Activated CD4-positive, CD25-positive, alpha-beta regulatory T cell treated with anti-CD3 and anti-CD28 coated beads, Interleukin-2, amount 50 U/mL, for 24 hours (primary cell): ENCODE results near the gene PDE1C.

ENCODE experiments used
- ATAC-seq, 2 donors: fragments of 150-1000 bp; cut with Tn5 transposase; one replicate each; pipeline ENCODE4 v1.10.0; 2021; ENCODE audit warnings: mild to moderate bottlenecking in 1 of 2, moderate library complexity in 1 of 2

Gene PDE1C

DNA sequence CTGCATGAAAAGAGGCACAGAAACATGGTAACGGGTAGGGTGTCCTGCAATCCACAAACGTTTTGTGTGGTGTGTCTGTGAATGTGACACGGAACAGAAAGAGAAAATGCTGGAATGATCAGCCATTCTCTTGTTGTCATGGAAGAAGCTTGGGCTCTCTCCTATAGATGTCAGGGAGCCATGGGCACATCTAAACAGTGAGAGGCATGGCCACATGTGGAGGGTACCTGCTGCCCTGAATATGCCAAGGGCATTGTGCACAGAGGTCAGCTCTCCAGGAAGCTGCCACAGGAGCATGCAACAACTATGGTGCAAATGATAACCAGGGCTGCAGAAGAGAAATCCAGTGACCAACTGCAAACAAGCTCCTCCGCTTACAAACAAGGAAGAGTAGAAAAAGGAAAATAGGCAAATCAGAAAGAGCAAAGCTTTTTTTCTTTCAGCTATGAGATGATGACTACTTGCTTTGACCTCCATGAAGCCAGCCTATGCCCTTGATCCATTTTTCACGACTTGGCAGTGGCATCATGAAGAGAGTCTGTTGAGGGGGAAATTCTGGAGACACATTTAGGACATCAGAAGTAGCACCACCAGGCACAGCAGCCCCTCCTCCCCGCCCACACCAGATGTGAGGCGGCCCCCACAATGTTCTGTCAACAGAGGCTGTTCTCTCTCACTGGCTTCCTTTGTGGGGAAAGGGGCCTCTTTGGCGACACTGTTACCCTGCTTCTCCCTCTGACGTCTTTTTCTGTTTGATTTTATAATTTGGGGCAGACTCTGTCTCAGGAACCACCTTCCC lies 4.8 kb upstream of the PDE1C start:
- no peak for ATAC-seq

DNA sequence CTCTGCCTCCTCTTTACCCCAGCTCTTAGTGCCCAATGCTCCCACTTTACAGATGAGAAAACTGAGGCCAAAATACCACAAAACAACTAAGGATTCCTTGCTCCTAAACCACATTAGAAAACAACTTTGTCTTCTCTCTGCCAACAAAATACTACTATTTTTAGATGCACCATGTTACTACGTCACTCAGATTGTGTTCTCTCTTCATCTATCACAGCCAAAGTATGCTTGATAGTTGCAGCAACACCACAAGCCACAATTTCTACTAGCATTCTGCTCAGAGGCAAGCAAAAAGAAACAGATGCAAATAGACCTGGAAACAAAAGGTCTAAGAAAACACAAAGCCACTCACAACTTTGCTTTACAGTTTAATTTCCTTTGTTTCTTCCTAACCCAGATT lies 3.3 kb upstream of the PDE1C start:
- ATAC-seq, result no peak

DNA sequence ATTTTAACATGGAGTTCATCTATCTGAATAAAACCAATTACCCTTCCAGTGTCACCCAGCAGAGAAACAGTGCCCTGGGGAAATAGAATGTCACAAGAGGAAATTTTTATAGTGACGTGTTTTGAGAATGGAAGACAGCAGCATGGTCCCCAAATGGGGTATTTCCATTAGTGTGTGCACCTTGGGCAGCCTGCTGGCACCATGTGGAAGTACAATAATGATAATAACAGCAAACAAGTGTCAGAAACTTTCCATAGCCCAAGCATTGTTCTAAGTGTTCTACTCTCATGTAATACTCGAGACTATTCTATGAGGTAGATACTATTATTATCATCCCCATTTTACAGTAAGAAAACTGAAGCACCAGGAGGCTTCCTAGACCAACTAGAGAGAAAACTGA lies 2.2 kb upstream of the PDE1C start:
- ATAC-seq, result no peak

DNA sequence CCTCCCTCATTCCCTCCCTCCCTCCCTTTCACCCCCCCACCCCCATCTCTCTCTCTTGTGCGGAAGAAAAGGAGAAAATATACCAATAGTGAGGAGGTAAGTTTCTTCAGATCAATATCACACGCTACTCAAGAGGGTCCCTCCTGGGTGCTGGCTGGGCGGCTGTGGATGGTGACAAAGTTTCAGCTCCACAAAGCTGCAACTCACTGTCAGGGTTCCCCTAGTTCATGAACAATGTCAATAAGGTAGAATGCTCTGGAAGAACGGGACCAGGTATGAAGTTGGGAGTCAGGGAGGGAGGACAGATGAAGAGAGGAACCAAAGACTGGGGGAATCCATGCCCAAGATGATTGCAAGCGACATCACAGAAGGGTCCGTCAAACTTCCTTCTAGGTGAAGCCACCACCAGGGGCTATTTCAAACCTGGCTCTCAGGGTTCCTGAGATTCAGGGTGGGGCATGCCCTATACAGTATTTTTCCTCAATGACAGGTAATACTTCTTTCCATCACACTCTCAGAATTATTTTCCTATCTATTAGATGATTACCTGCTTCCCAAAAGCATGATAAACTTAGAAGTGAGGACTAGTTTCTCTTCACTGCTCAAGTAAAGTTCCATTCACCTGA lies 1.4 kb upstream of the PDE1C start:
- ATAC-seq, result no peak

DNA sequence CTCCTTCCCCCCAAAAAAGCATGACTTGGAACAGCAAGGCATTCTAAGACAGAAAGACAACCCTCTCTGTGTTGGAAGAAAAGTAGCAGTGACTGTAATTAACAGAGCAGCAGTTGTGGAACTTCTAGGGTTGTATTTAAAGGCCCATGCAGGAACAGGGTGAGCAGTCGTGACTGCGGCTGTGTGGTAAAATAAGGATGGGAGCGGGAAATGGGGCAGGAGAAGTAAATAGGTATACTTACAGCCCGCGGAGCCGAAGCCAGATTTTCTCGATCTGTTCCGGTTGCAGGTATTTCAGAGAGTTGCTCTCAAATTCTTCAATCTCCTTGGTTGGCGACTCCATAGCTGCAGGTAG lies 179 bp downstream of the PDE1C start:
- ATAC-seq, result no peak

DNA sequence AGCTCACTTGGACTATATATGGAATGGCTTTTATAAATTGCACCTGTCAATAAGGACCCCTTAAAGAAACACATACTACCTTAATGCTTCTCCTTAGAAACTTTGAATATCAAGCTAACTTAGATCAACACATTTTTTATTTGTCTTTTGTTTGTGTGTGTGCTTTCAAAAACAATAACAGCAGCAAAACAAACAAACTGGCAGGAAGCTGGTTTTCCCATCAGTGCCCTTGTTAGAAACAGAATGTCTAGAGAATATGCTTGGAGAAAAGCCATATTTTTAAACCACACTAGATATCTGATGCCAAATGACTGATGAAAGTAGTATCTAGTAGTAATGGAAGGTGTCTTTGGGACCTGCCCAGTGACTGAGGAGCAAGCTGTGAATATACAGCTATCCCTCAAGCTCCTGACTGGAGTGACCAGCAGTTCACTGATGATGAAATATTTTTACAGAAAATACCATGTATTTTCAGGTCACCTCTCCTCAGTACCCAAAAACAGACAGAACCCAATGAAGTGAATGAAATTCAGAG lies 1.0 kb downstream of the PDE1C start:
- no peak for ATAC-seq

DNA sequence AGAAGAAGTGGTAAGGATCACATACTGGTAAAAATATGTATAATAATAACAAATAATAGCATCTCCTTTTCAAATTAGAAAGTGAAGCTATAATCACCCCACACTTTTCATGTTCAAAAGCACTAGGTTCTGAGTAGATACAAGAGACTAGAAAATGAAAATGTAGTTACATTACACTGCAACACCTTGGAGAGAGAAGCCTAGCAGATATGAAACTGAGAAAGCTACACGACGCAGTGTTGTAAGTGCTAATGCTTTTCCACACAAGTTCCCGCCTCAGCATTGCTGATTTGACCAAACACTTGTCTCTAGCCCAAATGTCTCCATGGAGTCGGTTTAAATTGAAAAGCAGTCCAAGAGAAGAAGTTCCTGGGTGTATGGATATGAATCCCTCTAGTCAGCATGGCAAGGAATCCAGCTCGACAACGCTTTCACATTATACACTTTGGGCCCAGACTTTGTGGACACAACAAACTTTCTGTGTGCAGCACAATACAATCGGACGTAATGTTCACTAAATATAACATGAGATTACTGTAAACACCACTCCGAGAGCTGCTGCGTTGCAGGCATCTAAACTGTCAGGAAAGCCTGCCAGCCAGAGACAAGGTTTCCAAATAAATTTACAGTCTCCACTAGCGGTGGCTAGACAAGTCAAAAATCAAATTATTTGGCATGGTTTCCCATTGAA lies 1.7 kb downstream of the PDE1C start:
- no peak for ATAC-seq

DNA sequence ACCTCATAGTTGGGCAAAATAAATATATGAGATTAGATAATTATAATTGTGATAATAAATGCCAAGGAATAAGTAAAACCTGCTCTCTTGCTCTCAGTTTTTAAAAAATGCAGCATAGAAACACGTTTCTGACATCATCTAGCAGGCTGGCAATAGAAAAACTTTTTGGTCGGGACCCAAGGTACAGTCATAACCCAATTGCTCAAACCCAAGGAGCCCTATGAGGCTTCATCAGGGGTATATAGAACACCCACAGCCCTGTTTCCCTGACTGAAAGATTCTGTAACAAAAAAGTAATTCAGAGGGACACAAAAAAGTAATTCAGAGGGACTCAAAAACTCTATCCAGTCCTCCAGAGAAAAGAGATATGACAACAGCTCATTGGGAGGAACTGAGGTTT lies 3.8 kb downstream of the PDE1C start:
- ATAC-seq, result no peak

DNA sequence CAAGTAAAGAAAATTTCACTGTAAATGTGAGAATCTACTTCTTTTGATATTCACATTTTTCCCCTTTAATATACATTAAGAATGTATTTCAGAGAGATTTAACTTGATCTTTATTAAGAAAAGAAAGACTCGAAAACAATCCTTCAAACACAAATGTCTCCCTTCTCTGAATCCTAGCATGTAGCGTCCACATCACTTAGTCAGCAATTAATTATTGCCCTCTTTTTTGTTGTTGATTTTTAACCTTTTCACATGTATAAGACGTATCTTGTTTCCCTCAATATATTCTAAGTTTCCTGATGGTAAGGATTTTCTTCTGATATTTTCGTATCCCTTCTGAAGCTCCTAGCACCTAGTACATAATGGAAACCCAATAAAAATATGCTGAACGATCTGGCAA lies 6.6 kb downstream of the PDE1C start:
- no peak for ATAC-seq

DNA sequence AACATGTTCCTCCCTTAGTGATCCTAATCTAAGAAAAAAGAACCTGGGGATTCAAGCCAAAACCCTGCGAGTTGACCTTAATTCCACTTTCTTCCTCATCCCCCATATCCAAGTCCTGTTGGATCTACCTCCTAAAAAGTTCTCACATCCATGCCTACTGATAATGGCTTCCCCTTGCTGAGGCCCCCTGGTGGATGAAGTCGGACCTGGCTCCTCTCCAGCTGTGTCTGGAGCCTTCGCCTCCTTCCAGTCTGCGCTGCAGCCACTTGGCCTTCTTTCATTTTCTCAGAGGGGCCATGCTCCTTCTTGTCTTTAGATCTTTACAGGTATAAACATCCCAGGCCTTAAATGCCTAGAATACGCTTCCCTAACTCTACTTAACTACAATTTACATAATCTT lies 8.1 kb downstream of the PDE1C start:
- no peak for ATAC-seq

DNA sequence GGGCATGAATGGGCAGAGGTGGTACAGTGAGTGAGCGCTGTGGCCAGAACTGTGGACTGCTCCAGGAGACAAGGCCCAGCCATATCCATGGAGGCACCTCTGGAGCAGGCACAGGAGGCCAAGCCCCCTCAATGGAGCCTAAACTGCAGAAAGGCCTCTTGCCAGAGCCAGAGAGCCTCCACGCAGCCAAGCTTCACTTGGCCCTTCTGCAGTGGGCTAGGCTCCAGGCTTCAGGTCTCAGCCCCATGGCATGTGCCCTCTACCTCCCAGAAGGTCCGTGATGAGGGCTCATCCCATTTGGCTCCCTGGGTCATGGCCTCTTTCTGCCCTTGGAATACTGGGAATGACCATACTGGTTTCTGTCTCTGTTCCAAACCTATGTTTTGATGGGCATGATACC lies 8.9 kb downstream of the PDE1C start:
- ATAC-seq, result no peak

DNA sequence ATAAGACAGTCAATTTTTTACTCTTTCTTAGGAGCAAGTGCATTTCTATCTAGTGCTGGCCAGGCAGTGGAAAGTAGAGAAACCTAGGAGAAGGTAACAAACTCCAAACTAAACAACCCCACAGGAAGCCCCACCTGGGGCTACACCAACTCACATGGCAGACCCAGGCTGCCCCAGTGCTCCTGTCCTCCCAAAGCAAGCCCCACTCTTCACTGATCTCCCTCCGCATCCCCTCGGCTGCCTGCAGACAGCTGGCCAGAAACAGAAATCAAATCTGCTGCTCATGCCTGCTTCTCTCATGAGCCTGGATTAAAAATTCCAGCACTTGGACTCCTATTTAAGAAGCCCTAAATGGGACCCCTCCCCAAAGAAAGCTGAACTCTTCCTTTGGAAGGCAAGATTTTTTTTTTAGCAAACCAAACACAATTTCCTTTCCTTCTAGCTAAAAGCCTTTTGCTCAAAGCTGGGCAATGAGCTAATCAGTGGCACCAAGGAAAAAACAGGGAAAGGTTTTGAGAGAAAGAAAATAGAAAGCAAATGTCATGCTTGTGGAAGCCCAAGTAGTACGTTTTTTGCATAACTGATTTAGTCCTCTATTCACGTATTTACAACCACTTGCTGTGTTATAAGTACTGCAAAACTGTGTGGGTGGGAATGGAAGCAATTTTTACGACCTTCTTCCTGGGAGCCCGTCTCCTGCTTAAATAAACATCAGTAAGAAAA lies 10.8 kb downstream of the PDE1C start:
- ATAC-seq, result no peak

DNA sequence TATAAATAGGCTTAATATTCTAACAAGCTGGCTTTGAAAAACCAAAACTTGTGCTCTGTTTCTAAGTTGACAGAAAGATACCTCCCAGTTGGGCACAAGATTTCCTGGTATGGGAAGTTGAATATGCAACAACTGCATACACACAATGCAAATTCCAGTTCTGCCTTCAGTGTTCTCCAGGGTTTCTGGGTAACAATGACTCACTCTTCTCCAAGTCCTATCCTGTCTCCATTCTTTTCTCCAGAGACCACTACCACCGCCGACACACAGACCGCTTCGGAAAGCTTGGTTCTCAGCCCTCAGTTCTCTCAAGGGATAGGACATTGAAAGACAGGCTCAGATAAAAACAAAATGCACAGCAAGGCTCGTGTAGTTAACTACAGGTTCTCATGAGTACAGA lies 12.2 kb downstream of the PDE1C start:
- no peak for ATAC-seq

DNA sequence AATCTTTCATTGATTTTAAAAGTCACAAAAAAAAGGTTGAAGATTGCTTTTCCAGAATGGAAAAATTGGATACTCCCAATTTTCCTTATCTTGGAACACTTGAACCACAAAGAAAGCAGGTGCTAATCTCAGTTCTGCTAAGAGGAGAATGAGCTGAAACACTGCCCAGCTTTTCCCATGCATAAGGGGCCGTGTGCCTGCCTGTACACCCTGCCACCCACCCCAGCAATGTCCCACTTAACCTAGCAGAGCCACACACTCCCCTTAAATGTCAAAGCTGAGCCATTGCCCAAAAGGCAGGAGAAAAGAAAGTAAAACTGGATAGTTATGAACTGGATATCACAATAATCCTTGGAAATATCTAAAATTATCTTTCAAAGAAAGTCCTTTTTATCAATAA lies 13.4 kb downstream of the PDE1C start:
- ATAC-seq, result no peak

DNA sequence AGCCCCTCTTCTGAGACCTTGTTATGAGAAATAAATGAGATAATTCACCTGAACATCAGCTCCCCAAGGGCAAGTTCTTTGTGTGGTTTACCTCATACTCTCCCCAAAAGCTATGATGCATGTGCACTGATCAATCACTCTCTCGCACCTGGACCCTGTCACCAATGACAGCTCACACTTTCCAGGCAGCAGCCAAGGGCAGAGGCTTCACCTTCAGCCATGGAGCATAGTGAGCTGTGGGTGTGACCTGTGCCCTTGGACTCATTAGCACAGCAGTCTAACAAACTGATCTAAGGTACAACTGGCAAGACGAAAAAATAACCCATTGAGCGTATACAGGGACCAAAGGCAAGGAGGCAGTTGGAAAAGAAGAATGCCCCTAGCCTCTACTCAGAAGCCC lies 17.0 kb downstream of the PDE1C start:
- ATAC-seq, result no peak

DNA sequence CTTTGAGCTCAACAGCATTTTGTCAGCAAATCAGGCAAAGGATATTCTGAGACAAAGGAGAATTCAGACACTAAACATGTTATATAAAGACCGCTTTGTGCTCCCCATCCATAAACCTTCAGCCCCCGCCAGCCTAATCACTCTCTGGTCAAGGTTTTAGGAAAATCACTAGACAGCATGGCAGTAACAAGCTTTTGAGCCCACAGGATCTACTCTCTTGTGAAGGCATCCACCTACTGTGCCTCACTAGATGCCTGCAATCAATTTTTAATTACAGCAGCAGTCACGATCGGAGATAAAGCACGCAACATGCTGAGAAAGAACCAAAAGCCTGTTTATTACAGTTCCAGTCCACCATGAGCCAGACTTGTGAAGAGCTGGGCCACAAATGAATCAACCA lies 19.1 kb downstream of the PDE1C start:
- ATAC-seq, result no peak

DNA sequence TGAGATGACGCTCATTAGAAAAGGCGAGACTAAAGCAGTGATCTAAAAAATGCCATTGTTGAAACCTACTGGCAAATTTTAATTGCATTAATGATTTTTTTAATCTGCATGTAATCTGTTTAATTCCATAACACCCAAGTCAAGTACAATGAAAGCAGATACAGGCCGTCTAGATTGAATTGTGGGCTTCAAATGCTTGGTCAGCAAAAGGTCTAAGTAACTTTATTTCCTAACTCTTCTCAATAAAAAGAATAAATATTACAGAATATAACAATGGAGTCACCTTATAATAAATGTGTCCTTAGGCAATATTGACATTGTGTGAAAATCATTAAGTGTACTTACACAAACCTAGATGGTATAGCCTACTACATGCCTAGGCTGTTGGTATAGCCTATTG lies 20.6 kb downstream of the PDE1C start:
- no peak for ATAC-seq

DNA sequence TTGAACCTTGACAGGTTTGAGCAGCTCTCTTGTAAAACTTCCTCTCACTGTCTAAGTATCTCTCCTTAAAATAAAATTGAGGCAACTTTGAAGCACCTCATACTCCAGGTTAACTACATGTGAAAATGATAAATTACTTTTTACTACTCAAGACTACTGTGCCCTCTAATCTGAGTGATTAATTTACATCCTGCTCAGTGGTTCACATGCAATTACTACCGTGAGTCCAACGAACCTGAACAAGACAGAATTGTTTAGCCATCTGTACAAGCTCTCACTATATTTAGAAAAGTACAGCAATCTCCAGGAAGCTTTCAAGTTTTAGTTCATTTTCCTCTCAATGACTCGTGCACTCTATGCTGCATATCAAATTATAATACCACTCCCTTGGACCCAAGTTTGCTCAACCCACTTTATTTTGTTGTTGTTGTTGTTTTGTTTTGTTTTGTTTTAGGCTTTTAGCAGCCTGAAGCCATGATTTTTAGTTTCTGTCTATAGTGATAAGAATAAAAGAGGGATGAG lies 21.2 kb downstream of the PDE1C start:
- no peak for ATAC-seq

DNA sequence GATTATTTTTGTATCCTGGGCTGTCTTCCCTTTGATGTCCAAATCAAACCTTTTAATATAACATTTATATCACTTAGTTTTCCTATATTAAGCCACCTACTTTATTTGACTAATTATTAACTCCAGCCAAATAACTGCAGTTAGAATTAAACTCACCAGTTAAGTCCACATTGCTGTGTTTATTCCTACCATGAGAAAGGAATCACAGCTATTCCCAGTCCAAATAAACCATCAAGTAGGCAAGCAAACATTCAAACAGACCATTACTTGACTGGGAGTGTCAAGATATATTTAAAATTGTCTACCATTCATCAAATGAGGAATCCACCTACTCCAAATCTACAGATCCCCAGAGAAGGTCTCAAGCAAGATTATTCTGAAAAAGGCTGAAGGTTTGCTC lies 22.4 kb downstream of the PDE1C start:
- no peak for ATAC-seq

DNA sequence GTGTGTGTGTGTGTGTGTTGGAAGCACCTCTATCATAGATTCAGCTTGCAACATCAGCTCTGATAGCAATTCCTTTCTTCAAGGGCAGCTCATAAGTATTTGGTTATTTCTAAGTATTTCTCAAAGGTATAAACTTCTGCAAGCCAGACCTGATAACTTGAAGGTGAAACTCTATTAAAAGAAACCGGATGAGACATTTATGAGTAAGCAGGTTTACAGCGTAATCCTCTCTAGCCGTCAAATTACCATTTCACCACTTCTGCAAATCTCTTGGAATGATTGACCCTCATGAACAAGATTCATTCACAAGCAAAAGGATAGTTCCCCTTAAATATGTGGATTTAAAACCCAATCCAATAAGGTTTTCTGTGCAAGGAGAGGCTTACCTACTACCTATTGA lies 23.1 kb downstream of the PDE1C start:
- ATAC-seq, result no peak

DNA sequence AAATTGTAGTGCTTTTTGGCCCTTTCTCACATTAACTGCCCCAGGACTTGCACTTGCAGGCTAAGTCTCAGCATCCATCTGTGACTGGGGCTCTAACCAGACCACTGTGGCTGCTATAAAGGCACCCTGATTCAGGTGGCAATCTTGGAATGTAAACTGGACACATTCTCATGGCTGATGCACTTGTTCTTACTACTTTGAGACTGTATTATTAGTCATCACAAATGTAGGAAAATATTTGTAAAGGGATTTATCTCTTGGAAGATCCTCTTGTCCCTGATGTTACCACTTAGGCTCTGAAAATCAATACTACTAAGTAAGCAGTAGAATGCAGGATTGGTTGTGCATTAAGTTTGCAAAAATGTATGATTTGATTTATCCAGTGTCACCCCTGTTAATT lies 25.0 kb downstream of the PDE1C start:
- ATAC-seq, result no peak

DNA sequence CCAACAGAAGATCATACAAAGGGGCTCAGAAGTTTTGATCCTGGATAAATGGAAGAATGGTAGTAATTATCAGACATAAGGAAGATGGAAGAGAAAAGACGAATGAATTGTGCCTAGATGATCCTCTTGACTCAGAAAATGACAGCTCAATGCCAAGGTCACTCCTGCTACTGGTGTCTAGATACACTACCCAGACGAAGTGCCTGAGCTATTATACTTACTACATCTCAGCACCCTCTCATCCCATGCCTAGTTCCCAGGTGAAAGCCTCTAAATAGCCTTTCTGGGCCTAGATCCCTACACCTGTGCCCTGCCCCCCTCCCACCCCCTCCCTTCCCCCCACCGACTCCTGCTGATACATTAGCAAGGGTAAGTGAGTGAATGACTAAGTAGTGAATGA lies 25.5 kb downstream of the PDE1C start:
- no peak for ATAC-seq

DNA sequence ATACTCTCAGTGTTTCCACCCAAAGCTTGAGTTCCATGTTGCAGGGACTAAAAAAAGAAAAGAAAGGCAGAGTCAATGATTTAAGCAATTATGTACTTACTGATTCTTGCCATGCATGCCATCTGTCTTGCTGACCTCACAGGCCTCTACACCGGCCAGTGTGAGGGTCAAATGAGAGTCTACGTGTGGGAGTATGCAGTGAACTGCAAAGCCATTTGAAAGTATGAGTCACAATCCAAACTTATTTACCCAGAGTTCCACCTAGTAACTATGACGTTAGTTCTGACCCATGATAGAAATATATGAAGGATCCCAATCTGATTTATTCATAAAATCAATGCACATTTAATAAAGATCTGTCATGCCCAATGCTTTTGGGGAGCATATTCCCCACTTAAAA lies 26.5 kb downstream of the PDE1C start:
- no peak for ATAC-seq
